Stimulated activated CD8-positive, alpha-beta memory T cell treated with anti-CD3 and anti-CD28 coated beads, Interleukin-12 subunit alpha, Interleukin-12 subunit beta, amount 100 ng/mL, for 4 hours (primary cell): Measurements from ENCODE around the gene SIRT6.
"Not testable (repeated sequence)": the region's sequence is repeated elsewhere in the genome, so short reads cannot be mapped to it uniquely, and the experiment has no call there.

Source experiments
- DNase-seq: peaks from one replicate; pipeline ENCODE4 v3.0.0-alpha.2; 2020; ENCODE audit warnings: low read depth

SIRT6 gene

DNA sequence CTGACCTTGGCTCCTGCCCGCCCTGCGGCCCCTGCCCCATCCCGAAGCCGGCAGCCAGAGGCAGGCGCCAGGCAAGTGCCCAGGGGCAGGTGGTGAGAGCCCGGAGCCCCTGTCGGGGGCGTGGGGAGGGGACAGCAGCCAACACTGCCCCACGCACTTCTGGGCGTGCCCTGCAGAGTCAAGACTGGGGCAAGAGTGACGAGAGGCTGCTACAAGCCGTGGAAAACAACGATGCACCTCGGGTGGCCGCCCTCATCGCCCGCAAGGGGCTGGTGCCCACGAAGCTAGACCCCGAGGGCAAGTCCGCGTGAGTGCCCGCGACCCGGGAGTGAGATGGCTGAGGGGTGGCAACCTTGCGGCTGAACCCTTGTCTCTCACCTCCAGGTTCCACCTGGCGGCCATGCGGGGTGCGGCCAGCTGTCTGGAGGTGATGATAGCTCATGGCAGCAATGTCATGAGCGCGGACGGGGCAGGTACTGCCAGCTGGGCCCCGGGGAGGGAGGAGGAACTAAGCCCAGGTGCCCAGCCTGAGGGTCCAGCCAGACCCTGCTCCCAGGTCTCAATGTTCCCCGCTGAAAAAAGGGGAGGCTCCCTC, 17.4 kb upstream of the SIRT6 start:
- no peak for DNase-seq

DNA sequence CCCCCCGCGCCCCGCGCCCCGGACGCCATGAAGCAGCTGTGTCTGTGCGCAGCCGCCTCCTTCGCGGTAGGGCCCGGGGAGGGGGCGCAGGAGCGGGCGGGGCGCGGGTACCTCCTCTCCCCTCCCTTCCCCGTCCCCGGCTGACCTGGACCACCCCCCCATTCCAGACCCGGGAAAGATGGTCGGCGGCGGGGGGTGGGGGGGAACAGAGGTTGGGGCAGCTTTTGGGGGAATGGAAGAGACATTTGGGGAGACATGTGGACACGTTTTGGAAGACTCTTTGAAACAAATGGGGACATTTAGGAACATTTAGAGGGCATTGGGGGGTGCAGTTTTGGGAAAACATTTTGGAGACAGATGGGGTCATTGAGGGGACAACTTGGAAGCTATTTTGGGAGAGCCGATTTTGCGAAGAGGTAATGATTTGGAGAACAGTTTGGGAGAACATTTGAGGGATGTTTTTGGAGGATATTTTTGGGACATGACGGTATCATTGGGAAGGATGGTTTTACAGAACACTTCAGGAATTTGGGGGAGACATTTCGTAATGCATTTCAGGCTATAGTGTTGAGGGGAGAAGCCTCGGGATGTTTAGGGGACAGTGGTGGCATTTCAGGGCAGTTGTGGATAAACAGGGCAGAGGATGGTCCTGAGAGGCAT, 16.2 kb upstream of the SIRT6 start:
- no peak for DNase-seq

DNA sequence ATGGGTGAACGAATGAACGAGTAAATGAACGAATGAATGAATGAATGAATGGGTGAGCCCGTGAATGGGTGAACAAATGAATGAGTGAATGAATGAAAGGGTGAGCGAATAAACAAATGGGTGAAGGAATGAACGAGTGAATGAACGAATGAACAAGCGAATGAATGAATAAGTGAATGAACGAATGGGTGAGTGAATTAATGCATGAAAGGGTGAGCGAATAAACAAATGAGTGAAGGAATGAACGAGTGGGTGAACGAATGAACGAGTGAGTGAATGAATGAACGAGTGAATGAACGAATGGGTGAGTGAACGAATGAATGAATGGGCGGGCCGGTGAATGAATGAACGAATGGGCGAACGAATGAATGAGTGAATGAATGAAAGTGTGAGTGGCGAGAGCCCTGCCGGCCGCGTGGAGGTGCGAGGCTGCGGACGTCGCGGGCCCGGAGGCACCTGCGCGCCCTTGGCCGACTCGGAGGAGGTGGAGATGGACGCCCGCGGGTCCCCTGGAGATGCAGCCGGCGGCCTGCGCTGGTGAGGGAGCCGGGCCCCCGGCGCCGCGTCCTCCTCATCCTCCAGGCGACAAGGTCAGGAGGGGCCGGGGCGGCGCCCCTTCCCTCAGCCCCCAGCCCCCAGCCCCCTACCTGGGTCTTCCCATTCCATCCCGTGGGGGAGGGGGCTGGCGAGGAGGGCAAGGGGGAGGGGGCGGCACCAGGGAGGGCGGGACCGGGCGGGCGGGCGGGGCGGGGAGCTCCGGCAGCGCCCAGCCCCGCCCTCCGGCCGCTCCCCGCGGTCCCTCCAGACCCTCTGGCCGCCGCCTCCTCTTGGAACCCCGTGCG, 15.5 kb upstream of the SIRT6 start:
- DNase-seq = no peak

DNA sequence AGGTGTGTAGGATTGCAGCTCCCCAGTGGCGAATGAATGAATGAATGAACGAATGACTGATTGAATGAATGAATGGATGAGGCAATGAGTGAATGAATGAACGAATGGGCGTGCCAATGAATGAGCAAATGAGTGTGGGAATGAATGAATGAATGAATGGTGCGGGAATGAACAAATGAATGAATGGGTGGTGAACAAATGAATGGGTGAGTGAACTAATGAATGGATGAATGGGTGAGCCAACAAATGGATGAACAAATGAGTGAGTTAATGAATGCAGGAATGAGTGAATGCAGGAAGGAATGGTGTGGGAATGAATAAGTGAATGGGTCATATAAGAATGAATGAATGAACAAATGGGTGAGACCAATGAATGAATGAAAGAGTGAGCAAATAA, 14.9 kb upstream of the SIRT6 start:
- no peak for DNase-seq

DNA sequence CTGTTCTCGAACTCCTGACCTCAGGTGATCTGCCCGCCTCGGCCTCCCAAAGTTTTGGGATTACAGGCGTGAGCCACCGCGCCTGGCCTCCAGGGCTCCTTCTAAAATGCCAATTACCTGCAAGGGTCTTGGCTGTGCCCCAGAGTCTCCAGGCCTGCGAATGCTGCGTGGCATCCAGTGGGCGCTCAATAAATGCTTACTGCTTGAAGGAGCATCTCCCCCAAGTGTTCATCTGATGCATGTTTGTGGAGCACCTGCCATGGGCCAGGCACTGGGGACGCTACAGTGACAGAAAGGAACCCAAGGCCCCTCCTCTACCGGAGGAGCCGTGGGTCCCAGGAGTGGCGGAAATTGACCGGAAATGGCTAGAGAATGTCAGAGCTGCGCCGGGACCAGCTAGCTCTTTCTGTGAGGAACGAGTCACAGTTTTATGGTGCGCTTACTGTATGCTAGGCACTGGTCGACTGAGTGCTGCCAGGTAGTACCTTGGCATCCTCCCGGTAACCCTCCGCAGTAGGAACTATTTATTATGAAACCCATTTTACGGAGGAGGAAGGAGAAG, 14.3 kb upstream of the SIRT6 start:
- DNase-seq = no peak

DNA sequence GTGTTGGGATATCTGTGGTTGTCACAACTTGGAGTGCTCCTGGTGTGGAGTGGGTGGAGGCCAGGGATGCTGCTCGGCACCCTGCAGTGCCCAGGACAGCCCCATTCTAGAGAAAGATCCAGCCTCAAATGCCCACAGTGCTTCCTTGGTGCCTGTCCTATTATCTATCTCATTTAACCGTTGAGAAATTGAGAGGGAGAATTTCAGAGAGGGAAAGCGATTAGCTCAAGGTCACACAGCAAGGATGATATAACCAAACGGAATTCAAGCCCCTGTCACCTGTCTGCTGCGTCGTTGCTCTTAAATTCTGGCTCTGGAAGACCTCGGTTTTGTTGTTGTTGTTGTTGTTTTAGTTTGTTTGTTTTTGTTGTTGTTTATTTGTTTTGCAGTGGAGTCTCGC, 13.6 kb upstream of the SIRT6 start:
- no peak for DNase-seq

DNA sequence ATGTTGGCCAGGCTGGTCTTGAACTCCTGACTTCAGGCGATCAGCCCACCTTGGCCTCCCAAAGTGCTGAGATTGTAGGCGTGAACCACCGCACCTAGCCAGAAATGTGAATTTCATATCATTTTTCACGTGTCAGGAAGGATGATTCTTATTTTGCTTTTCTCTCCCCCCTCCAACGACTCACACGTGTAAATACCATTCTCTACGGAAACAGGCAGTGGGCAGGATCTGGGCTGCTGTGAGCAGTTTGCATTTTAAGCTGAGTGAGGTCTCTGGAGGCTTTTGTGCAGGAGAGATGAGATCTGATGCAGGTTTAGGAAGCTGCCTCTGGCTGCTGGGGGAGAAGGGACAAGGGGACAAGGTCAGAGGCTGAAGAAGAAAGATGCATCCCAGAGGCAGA, 12.0 kb upstream of the SIRT6 start:
- no peak for DNase-seq

DNA sequence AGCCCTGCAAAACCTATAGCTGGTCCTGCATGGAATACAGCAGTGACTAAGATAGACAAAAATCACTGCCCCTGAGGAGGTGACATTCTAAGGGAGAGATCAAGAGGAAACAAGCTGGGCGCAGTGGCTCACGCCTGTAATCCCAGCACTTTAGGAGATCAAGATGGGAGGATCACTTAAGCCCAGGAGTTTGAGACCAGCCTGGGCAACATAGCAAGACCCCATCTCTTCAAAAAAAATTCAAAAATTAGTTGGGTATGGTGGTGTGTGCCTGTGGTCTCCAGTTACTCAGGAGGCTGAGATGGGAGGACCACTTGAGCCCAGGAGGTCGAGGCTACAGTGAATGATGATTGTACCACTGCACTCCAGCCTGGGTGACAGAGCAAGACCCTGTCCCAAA, 10.2 kb upstream of the SIRT6 start:
- DNase-seq = not testable (repeated sequence)

DNA sequence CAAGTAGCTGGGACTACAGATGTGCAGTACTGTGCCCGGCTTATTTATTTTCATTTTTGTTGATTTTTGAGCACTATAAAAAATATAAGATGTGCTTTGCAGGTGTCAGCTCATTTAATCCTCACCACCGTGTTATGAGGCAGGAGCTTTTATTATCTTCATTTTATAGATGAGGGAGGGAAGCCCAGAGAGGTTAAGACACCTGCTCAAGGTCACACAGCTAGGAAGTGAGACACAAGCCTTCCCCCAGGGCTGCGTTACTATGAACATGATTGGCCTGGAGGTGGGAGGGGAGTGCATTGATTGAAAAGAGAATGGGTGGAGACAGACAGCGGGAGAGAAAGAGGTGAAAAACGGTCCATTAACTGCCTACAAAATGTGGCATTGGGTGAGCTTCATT, 7.3 kb upstream of the SIRT6 start:
- DNase-seq = no peak

DNA sequence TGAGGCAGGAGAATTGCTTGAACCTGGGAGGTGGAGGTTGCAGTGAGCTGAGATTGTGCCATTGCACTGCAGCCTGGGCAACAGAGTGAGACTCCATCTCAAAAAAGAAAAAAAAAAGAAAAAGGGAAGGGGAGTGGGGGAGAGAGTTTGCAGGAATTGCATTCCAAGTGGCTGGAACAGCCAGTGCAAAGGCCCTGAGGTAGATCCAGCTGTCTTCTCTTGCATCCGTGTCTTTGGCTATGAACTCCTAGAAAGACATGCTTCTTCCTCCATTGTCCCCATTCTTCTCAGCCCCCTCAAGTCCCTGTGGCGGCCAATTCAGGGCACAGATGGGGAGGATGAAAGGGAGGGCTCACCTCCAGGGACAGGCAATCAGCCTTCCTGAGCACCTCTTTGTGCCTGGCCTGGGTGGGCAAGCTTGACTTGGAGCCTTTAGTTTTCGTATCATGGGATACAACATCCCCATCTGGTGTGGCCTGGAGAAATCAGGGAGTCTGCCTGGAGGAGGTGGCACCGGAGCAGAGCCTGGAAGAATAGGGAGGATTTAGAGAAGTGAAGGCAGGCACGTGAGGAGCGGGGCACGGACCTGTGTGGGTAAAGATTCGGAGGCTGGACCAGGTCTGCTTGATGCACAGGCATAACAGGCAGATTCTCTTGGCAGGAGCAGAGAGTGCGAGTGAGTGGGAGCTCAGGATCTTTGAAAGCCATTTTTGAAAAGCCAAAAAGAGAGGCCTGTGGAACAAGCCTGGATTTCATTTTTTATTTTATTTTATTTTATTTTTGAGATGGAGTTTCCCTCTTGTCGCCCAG, 5.2 kb upstream of the SIRT6 start:
- no peak for DNase-seq

DNA sequence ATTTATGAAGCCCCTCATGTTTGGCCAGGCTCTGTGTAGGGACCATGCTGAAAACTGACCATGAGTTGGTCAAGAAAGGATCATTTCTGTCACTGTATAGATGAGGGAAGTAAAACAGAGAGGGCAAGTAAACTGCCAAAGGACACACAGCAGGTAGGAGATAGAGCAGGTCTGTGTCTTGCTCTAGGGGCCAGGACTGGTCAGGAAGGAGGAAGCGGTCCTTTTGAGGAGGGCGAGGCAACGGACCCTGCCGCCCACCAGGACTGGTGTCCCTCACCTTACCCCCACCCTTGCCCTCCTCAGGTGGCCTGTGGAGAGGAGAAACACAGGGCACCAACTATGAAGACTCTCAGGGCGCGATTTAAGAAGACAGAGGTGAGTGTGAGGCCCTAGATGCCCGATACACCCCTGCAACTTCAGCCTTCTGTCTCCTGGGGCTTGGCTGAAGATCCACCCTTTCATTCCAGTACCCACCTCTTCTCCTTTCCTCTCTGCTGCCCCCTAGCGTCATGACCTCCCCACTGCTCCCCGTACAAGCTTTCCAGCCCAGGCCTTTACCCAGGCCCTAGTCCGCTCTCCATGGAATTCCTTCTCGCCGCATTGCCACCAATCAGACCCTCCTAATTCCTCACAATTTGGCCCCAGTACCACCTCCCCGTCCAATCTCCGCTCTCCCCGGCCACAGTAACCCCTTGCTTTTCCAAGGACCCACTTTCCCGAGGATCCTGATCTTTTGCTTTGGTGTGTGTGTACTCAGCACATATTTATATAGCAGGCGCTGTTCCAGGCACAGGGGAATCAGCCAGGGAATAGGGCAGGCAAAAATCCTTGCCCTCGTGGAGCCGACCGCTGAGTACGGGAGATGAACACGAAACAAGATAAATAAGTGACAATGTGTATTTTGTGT, 4.0 kb upstream of the SIRT6 start:
- peak; percentile 43 for DNase-seq

DNA sequence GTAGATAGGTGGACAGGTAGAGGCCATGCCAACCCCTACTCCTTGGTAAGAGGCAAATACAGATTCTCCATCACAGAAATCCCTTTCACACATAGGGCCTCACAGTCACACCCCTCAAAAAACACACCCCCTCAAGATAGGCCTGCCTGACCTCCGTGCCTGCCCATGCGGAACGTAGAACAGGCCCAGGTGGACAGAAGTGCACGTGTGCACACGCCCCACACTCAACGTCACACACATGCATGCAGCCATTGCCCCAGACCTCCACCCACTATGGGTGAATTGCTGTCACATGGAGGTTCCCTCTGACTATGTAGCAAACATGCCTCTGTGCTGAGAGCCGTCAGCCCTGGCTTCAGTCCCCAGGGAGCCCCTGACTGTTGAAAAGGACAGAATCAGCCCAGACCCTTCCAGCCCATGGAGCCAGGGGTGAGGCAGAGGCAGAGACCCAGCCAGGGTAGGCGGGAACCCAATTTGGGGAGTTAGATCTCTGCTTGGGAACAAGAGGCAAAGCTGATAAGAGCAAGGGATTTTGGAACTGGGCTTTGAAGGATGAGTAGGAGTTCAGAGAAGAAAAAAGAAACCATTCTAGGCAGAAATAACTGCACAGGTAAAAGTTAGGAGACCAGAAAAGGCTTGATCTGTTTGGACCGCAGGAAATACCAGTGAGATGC, 3.2 kb upstream of the SIRT6 start:
- no peak for DNase-seq

DNA sequence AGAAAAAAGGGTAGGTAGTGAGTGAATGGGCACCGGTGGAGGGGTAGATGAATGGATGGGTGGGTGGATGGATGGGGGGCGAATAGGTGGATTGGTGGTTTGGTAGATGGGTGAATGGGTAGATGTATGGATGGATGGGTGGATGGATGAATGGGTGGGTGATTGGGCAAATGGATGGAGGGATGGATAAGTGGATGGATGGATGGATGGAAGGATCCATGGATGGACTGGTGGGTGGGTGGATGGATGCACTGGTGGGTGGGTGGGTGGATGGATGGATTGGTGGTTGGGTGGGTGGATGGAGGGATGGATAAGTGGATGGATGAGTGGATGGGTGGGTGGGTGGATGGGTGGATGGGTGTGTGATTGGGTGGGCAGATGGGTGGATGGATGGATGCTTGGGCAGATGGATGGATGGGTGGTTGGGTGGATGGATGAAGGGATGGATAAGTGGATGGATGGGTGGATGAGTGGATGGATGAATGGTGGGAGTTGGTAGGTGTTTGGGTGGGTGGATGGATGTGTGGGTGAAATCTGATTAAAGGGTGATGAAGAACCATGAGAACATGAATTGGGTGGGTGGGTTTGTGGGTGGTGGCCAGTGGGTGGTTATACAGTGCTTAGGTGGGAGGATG, 2.5 kb upstream of the SIRT6 start:
- DNase-seq = no peak

DNA sequence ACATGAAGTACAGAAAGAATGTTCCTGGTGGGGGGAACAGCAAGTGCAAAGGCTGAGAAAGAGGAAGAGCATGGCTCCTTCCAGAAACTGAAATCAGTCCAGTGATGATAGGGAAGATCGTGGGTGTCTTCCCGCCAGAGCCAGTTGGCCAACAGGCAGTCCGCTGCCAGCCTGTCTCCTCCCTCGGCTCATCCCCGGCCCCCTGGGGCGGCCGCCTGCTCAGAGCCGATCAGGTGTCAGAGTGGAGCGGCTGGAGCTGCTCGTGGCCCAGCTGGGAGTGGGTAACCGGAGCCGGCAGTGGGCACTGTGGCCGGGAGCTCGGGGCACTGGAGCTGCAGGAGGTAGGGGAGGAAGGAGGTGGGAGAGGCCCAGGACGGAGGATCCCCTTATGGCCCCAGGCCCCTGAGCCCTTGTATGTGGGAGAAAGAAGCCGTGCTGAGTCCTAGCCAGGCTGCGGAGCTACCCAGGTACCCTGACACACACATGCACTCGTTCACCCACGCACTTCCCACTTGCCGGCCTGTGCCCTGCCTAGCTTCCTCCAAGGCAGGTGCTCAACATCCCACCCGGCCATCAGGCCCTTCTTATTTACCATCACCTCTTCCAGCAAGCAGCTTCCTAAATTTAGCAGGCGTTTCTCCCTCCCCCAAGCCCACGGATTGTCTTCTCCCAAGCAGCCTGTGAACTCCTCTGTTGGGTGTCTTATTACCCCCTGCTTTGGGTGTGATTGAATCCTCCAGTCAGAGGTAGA, 1.8 kb upstream of the SIRT6 start:
- no peak for DNase-seq

DNA sequence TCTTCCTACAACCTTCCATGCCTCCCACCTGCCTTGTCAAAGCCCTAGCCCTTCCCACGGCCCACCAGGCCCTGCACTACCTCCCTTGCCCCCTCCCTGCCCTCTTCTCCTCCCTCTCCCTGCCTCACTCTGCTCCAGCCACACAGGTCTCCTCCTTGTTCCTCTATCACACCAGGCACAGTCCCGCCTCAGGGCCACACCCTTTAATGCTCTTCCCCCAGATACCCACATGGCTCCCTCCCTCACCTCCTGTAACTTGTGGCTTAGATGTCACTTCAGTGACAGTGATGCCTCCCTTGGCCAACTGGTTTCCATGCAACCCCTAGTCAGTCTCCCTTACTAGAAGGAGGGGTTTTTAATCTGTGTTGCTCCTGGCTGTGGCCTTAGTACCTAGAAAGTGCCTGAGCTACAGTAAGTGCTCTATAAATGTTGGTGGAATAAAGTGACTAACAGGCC, 1.3 kb downstream of the SIRT6 start:
- no peak for DNase-seq

DNA sequence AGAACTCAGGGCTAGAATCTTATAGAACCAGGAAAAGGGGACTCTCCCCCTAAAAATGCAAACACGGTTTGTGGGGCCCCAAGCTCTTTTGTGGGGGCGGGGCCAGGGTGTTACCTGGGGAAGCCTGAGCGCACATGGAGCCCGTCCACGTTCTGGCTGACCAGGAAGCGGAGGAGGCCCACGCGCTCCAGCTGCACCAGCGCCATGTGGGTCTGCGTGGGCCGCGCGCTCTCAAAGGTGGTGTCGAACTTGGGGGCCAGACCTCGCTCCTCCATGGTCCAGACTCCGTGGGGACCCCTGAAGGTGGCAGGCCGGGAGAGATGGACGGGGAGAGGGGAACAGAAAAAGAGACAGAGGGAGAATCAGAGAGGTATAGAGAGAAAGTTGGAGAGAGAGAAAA, 3.4 kb downstream of the SIRT6 start:
- no peak for DNase-seq

DNA sequence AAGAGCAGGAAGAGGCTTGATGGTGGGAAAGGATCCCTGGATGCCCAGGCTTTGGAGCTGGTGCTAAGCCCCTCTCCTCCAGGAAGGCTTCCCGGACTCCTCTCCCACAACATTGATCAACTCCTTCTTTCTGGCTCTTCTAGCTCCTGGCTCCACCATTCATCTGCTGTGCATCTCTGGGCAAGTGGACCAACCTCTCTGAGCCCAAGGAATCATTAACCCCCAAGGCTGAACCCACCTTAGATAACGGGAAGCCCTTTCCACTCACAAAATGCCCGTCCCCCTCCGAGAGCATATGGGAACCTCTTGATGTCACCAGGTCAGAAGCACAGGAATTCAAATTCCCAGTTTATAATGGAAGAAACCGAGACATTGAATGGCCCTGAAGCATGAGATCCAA, 5.2 kb downstream of the SIRT6 start:
- no peak for DNase-seq

DNA sequence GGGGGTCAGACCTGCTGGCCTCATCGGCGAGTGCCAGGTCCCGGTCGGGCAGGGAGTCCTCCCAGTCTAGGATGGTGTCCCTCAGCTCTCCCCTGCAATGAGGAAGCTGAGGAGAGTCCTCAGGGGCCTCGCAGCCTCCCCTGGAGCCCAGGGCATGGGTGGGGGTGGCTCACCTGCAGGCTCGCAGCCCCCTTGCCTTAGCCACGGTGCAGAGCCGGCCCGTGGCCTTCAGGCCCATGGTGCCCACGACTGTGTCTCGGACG, 6.8 kb downstream of the SIRT6 start:
- DNase-seq = no peak

DNA sequence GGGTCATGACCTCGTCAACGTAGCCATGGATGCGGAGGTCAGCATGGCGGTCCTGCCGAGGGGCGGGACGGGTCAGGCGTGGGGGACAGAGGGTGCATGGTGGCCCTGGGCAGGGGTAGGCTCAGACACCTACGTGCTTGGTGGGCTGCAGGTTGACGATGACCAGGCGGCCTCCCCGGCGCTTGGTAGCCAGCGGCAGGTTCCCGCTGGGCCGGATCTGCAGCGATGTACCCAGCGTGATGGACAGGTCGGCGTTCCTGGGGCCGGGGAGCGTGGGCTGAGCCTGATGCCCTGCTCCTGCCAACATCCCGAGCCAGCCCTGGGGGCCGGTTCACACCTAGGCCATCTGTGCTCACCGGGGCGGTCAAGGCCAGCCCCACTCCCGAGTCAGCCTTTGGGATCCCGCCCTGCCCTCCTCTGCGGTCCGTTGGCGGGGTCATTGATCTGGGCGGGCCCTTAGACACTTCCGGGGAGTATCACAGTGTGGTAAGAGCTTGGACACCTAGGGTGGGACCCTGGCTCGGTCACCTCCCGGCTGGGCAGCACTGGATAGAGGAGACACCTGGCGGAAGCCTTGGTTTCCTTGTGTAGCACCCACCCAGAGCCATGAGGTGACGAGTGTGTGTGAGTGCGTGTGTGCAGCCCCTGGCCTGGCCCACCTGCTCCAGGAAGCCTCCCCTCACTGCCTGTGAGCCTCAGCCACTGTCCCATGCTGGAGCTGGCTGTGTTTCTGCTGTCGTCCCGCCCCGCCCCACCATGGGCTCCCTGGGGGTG, 7.3 kb downstream of the SIRT6 start:
- no peak for DNase-seq
